ENCODE results near the gene ANAPC15. TPM values are rescaled to one million over a fixed set of nuclear protein-coding genes. Genes with fewer than 3 reads are reported as not detected.

The ANAPC15 gene
- polyA plus RNA-seq, 1 of the 3 experiments (the other 2 are of a cell fraction): 92.3 TPM

GRCh38 chr11:72127923-72128322 lies 15.4 kb upstream of the ANAPC15 start:
- Histone ChIP-seq H3K4me3 (ENCODE audit: low read depth in 2 of 2, low read length in 1 of 2) (no peak overlapping the region), H3K27ac (ENCODE audit: low read depth in 2 of 2, low read length in 1 of 2) (no peak overlapping the region), H3K9me3 (peaks cover 5% of the 10 kb centered on the region; the same call in 1 of the 2 replicates), H3K27me3 (ENCODE audit: insufficient read depth) (peaks cover 4% of the 10 kb centered on the region; the same call in 1 of the 2 replicates), H3K4me2 (no peak overlapping the region), H3K79me2 (ENCODE audit: insufficient read depth) (no peaks in the 10 kb centered on the region), H3K36me3 (replicated peaks in 1 of 2; ENCODE audit: control insufficient read depth in 1 of 2, insufficient read depth in 2 of 2, low read length in 1 of 2) (no peaks in the 10 kb centered on the region), H4K20me1 (ENCODE audit: insufficient read depth) (no peaks in the 10 kb centered on the region), H3F3A (replicated peaks; ENCODE audit: insufficient read depth) (no peaks in the 10 kb centered on the region), H3K4me1 (ENCODE audit: control insufficient read depth in 1 of 2, insufficient read depth in 2 of 2, low read depth in 1 of 2, low read length in 1 of 2) (no peaks in the 10 kb centered on the region), H3K9ac (no peak overlapping the region), H3K9me2 (no peaks in the 10 kb centered on the region), H2AFZ (ENCODE audit: low read depth) (no peak overlapping the region)
- POLR2A ChIA-PET: no interaction called here
- TF ChIP-seq IRF3 (IDR thresholded peaks at IDR 0.05; ENCODE audit: low read depth, low read length) (no peak), POLR2AphosphoS5 (IDR thresholded peaks at IDR 0.05; ENCODE audit: low read depth, low read length) (no peak), CHD2 (IDR thresholded peaks at IDR 0.05; ENCODE audit: low read length, partially characterized antibody) (no peak), USF1 (IDR thresholded peaks at IDR 0.05; ENCODE audit: borderline replicate concordance, low read depth) (no peak), GATA2 (CRISPR knock-in tag; IDR thresholded peaks at IDR 0.05) (no peak), TCF12 (IDR thresholded peaks at IDR 0.05) (no peak), JUND (IDR thresholded peaks at IDR 0.05) (no peak), MEF2A (IDR thresholded peaks at IDR 0.05; ENCODE audit: borderline replicate concordance, low read depth) (no peak), RXRA (IDR thresholded peaks at IDR 0.05; ENCODE audit: borderline replicate concordance, low read depth) (no peak), EP300 (IDR thresholded peaks at IDR 0.05; ENCODE audit: borderline replicate concordance in 1 of 2, low read depth in 1 of 2, low read length in 1 of 2) (no peak), SIN3A (IDR thresholded peaks at IDR 0.05; ENCODE audit: borderline replicate concordance, low read depth, low read length) (no peak), NRF1 (IDR thresholded peaks at IDR 0.05; ENCODE audit: low read depth, low read length) (no peak), CTCF (IDR thresholded peaks at IDR 0.05) (no peak), FOSL2 (IDR thresholded peaks at IDR 0.05; ENCODE audit: borderline replicate concordance, low read depth) (no peak)
- DNase-seq: no peak
- WGBS (ENCODE audit: low lambda C conversion rate): 36% methylated on average over 2 of the region's 2 CpGs
- CTCF ChIA-PET: interaction anchor here (1.0 to 1.5 kb wide), 3 partner anchors 11 to 303 kb away, joined by 4 to 8 read pairs (median 5); no protein-coding TSS in a partner anchor

GRCh38 chr11:72125956-72126355 lies 13.5 kb upstream of the ANAPC15 start:
- Histone ChIP-seq H3K27ac (ENCODE audit: low read depth in 2 of 2, low read length in 1 of 2) (no peak overlapping the region), H3K36me3 (replicated peaks in 1 of 2; ENCODE audit: control insufficient read depth in 1 of 2, insufficient read depth in 2 of 2, low read length in 1 of 2) (no peaks in the 10 kb centered on the region), H3F3A (replicated peaks; ENCODE audit: insufficient read depth) (no peaks in the 10 kb centered on the region), H3K4me1 (ENCODE audit: control insufficient read depth in 1 of 2, insufficient read depth in 2 of 2, low read depth in 1 of 2, low read length in 1 of 2) (no peaks in the 10 kb centered on the region), H3K9me3 (peaks cover 5% of the 10 kb centered on the region; the same call in 1 of the 2 replicates), H3K9me2 (no peaks in the 10 kb centered on the region), H3K9ac (no peak overlapping the region), H3K27me3 (ENCODE audit: insufficient read depth) (no peaks in the 10 kb centered on the region; the same call in 1 of the 2 replicates), H4K20me1 (ENCODE audit: insufficient read depth) (no peaks in the 10 kb centered on the region), H3K4me3 (ENCODE audit: low read depth in 2 of 2, low read length in 1 of 2) (no peak overlapping the region), H3K79me2 (ENCODE audit: insufficient read depth) (no peaks in the 10 kb centered on the region), H2AFZ (ENCODE audit: low read depth) (no peak overlapping the region), H3K4me2 (no peak overlapping the region)
- WGBS (ENCODE audit: low lambda C conversion rate): 16% methylated on average over 1 of the region's 1 CpG
- ChIA-PET POLR2A (no interaction called here), CTCF (interaction anchor here (0.8 to 2.2 kb wide), 5 partner anchors 15 to 309 kb away, joined by 3 to 12 read pairs (median 4); partner anchors contain the start of genes CLPB and XNDC1N)
- DNase-seq: no peak
- TF ChIP-seq MEF2A (IDR thresholded peaks at IDR 0.05; ENCODE audit: borderline replicate concordance, low read depth): no peak
- TF ChIP-seq FOXM1 (IDR thresholded peaks at IDR 0.05; ENCODE audit: low read depth): no peak
- no peak for TF ChIP-seq NFIC (IDR thresholded peaks at IDR 0.05; ENCODE audit: borderline replicate concordance)
- TF ChIP-seq USF1 (IDR thresholded peaks at IDR 0.05; ENCODE audit: borderline replicate concordance, low read depth): no peak
- no peak for TF ChIP-seq ZBTB33 (IDR thresholded peaks at IDR 0.05; ENCODE audit: borderline replicate concordance, low read depth)
- no peak for TF ChIP-seq RFX5 (IDR thresholded peaks at IDR 0.05; ENCODE audit: low read length)
- no peak for TF ChIP-seq IRF3 (IDR thresholded peaks at IDR 0.05; ENCODE audit: low read depth, low read length)
- TF ChIP-seq TAF1 (IDR thresholded peaks at IDR 0.05; ENCODE audit: borderline replicate concordance, low read depth, low read length): no peak
